Measurements from ENCODE around the gene ZSCAN21.

- TF ChIP-seq, protein P1, sequence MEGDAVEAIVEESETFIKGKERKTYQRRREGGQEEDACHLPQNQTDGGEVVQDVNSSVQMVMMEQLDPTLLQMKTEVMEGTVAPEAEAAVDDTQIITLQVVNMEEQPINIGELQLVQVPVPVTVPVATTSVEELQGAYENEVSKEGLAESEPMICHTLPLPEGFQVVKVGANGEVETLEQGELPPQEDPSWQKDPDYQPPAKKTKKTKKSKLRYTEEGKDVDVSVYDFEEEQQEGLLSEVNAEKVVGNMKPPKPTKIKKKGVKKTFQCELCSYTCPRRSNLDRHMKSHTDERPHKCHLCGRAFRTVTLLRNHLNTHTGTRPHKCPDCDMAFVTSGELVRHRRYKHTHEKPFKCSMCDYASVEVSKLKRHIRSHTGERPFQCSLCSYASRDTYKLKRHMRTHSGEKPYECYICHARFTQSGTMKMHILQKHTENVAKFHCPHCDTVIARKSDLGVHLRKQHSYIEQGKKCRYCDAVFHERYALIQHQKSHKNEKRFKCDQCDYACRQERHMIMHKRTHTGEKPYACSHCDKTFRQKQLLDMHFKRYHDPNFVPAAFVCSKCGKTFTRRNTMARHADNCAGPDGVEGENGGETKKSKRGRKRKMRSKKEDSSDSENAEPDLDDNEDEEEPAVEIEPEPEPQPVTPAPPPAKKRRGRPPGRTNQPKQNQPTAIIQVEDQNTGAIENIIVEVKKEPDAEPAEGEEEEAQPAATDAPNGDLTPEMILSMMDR (conservative IDR thresholded peaks at IDR 0.05) = no peak
- no peak for TF ChIP-seq ZFX (IDR thresholded peaks at IDR 0.05)
These were observed 40.1 kb downstream of the ZSCAN21 start for GRCh38 chr7:100089458-100090196.
